ENCODE measurements around the gene ZNF729.
"Not testable (repeated sequence)": the region's sequence is repeated elsewhere in the genome, so short reads cannot be mapped to it uniquely, and the experiment has no call there.

Gene ZNF729

GRCh38 chr19:22286151-22286810, at the start of gene ZNF729:
ZNF729 (plus strand) TSS chr19:22286441; CDS start chr19:22286526, 85 bp downstream.
- no peak for DNase-seq (ENCODE audit: low read depth)

GRCh38 chr19:22256856-22257255, 29.4 kb upstream of the ZNF729 start:
- DNase-seq (ENCODE audit: low read depth) = no peak

- no peak for DNase-seq (ENCODE audit: low read depth)
Measured at GRCh38 chr19:22257381-22257780, 28.9 kb upstream of the ZNF729 start.

GRCh38 chr19:22257916-22258315, 28.3 kb upstream of the ZNF729 start:
- no peak for DNase-seq (ENCODE audit: low read depth)

- no peak for DNase-seq (ENCODE audit: low read depth)
Measured at GRCh38 chr19:22260499-22260898, 25.7 kb upstream of the ZNF729 start.

GRCh38 chr19:22261596-22261995, 24.6 kb upstream of the ZNF729 start:
- no peak for DNase-seq (ENCODE audit: low read depth)

- no peak for DNase-seq (ENCODE audit: low read depth)
Measured at GRCh38 chr19:22263121-22263520, 23.1 kb upstream of the ZNF729 start.

- not testable (repeated sequence) for DNase-seq (ENCODE audit: low read depth)
Measured at GRCh38 chr19:22321554-22321953, 35.3 kb downstream of the ZNF729 start.

GRCh38 chr19:22326219-22326618, 40.0 kb downstream of the ZNF729 start:
- DNase-seq (ENCODE audit: low read depth) = no peak

GRCh38 chr19:22327321-22327720, 41.1 kb downstream of the ZNF729 start:
- DNase-seq (ENCODE audit: low read depth) = no peak

GRCh38 chr19:22331521-22331920, 45.3 kb downstream of the ZNF729 start:
- no peak for DNase-seq (ENCODE audit: low read depth)

- DNase-seq (ENCODE audit: low read depth) = no peak
Measured at GRCh38 chr19:22332924-22333323, 46.7 kb downstream of the ZNF729 start.

GRCh38 chr19:22335716-22336115, 49.5 kb downstream of the ZNF729 start:
- no peak for DNase-seq (ENCODE audit: low read depth)

GRCh38 chr19:22354665-22355064, 68.4 kb downstream of the ZNF729 start:
- no peak for DNase-seq (ENCODE audit: low read depth)

Measured in amniotic epithelial cell (primary cell).